ENCODE data around the gene BAZ2A.
A peak's percentile ranks its signal among the peaks of the same experiment; 100 is the strongest.

The BAZ2A gene

GRCh38 chr12:56637621-56638020 lies 7.5 kb upstream of the BAZ2A start:
- Histone ChIP-seq H3K4me2 (peak overlapping the region; percentile 92), H3K36me3 (ENCODE audit: insufficient read depth) (peaks cover 37% of the 10 kb centered on the region; the same call in 1 of the 2 replicates), H3K4me1 (ENCODE audit: low read depth, poor library complexity, severe bottlenecking) (peaks cover 72% of the 10 kb centered on the region), H3K9ac (peak overlapping the region; percentile 2; the same call in 1 of the 2 replicates), H3K27ac (peak overlapping the region; percentile 53; the same call in 1 of the 2 replicates), H3K79me2 (ENCODE audit: insufficient read depth, low read depth) (peaks cover 61% of the 10 kb centered on the region), H4K20me1 (ENCODE audit: insufficient read depth) (0 out of 2 replicates have a peak, but pooled peaks cover 5% of the 10 kb centered on the region), H3K4me3 (IDR thresholded peaks at IDR 0.05; ENCODE audit: insufficient read depth, low read depth, low read length) (no peak overlapping the region), H2AFZ (ENCODE audit: low read depth) (no peak overlapping the region), H3K27me3 (ENCODE audit: insufficient read depth, low read depth) (no peaks in the 10 kb centered on the region)
- no peak for TF ChIP-seq CTCF (conservative IDR thresholded peaks at IDR 0.05; ENCODE audit: low read depth, low read length)

- Histone ChIP-seq H3K9ac (peak overlapping the region; percentile 59; the same call in 1 of the 2 replicates), H3K4me3 (IDR thresholded peaks at IDR 0.05; ENCODE audit: insufficient read depth, low read depth, low read length) (no peak overlapping the region), H3K4me2 (peak overlapping the region; percentile 92), H3K36me3 (ENCODE audit: insufficient read depth) (peaks cover 30% of the 10 kb centered on the region; the same call in 1 of the 2 replicates), H3K27me3 (ENCODE audit: insufficient read depth, low read depth) (no peaks in the 10 kb centered on the region), H3K4me1 (ENCODE audit: low read depth, poor library complexity, severe bottlenecking) (peaks cover 72% of the 10 kb centered on the region), H4K20me1 (ENCODE audit: insufficient read depth) (no peaks in the 10 kb centered on the region), H3K27ac (peak overlapping the region; percentile 53), H2AFZ (ENCODE audit: low read depth) (peak overlapping the region; percentile 48; the same call in 1 of the 2 replicates), H3K79me2 (ENCODE audit: insufficient read depth, low read depth) (peaks cover 60% of the 10 kb centered on the region)
- peak; percentile 100 for TF ChIP-seq CTCF (conservative IDR thresholded peaks at IDR 0.05; ENCODE audit: low read depth, low read length)
Observed at GRCh38 chr12:56636675-56637540, 6.8 kb upstream of the BAZ2A start.

GRCh38 chr12:56635806-56636674 lies 5.9 kb upstream of the BAZ2A start:
- Histone ChIP-seq H3K27ac (peak overlapping the region; percentile 53), H3K4me3 (IDR thresholded peaks at IDR 0.05; ENCODE audit: insufficient read depth, low read depth, low read length) (no peak overlapping the region), H3K4me1 (ENCODE audit: low read depth, poor library complexity, severe bottlenecking) (peaks cover 72% of the 10 kb centered on the region), H3K36me3 (ENCODE audit: insufficient read depth) (peaks cover 24% of the 10 kb centered on the region; the same call in 1 of the 2 replicates), H3K9ac (peak overlapping the region; percentile 59), H3K79me2 (ENCODE audit: insufficient read depth, low read depth) (peaks cover 63% of the 10 kb centered on the region), H2AFZ (ENCODE audit: low read depth) (peak overlapping the region; percentile 48), H3K4me2 (peak overlapping the region; percentile 92), H4K20me1 (ENCODE audit: insufficient read depth) (no peaks in the 10 kb centered on the region), H3K27me3 (ENCODE audit: insufficient read depth, low read depth) (no peaks in the 10 kb centered on the region)
- no peak for TF ChIP-seq CTCF (conservative IDR thresholded peaks at IDR 0.05; ENCODE audit: low read depth, low read length)
